Measurements from ENCODE around the gene CAMP. TPM values are rescaled to one million over a fixed set of nuclear protein-coding genes. Genes with fewer than 3 reads are reported as not detected.
A peak's percentile ranks its signal among the peaks of the same experiment; 100 is the strongest.

Gene CAMP
- total and polyA plus RNA-seq, 2 of the 13 experiments (the other 11 are each of a cell fraction or from before 2014, with no cell fraction given) = not detected

- TF ChIP-seq PREB (CRISPR knock-in tag; IDR thresholded peaks at IDR 0.05) (no peak), CAMTA2 (CRISPR knock-in tag; IDR thresholded peaks at IDR 0.05; ENCODE audit: borderline replicate concordance) (no peak; the same call in 1 of the 2 replicates), IKZF1 (IDR thresholded peaks at IDR 0.05) (no peak), KMT2B (CRISPR knock-in tag; IDR thresholded peaks at IDR 0.05) (no peak), KDM3A (CRISPR knock-in tag; IDR thresholded peaks at IDR 0.05; ENCODE audit: low read depth) (no peak), RFX3 (CRISPR knock-in tag; IDR thresholded peaks at IDR 0.05) (no peak), ZFP36L2 (CRISPR knock-in tag; IDR thresholded peaks at IDR 0.05) (no peak), EZH2 (conservative IDR thresholded peaks at IDR 0.05; ENCODE audit: low read depth, low read length) (no peak), TBX3 (IDR thresholded peaks at IDR 0.05; ENCODE audit: borderline replicate concordance) (no peak), FLYWCH1 (CRISPR knock-in tag; IDR thresholded peaks at IDR 0.05) (no peak), ZNF577 (CRISPR knock-in tag; IDR thresholded peaks at IDR 0.05; ENCODE audit: borderline replicate concordance, low read depth) (no peak), IRX3 (CRISPR knock-in tag; IDR thresholded peaks at IDR 0.05; ENCODE audit: borderline replicate concordance, low read depth) (no peak), ZSCAN20 (CRISPR knock-in tag; IDR thresholded peaks at IDR 0.05; ENCODE audit: borderline replicate concordance) (no peak), CCAR2 (optimal IDR thresholded peaks at IDR 0.05; ENCODE audit: low read depth, low read length) (no peak), ZSCAN30 (CRISPR knock-in tag; IDR thresholded peaks at IDR 0.05) (peak; percentile 68; the same call in 1 of the 2 replicates), ZNF264 (CRISPR knock-in tag; IDR thresholded peaks at IDR 0.05) (no peak), MYC (CRISPR knock-in tag; IDR thresholded peaks at IDR 0.05; ENCODE audit: borderline replicate concordance) (peak; percentile 48; the same call in 1 of the 2 replicates), DDIT3 (CRISPR knock-in tag; IDR thresholded peaks at IDR 0.05) (no peak), TMF1 (CRISPR knock-in tag; IDR thresholded peaks at IDR 0.05; ENCODE audit: low read depth) (no peak), ZBTB14 (CRISPR knock-in tag; IDR thresholded peaks at IDR 0.05) (peak; percentile 15; the same call in 1 of the 2 replicates)
- TF ChIP-seq, protein P1, sequence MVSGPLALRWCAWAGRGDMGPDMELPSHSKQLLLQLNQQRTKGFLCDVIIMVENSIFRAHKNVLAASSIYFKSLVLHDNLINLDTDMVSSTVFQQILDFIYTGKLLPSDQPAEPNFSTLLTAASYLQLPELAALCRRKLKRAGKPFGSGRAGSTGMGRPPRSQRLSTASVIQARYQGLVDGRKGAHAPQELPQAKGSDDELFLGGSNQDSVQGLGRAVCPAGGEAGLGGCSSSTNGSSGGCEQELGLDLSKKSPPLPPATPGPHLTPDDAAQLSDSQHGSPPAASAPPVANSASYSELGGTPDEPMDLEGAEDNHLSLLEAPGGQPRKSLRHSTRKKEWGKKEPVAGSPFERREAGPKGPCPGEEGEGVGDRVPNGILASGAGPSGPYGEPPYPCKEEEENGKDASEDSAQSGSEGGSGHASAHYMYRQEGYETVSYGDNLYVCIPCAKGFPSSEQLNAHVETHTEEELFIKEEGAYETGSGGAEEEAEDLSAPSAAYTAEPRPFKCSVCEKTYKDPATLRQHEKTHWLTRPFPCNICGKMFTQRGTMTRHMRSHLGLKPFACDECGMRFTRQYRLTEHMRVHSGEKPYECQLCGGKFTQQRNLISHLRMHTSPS (CRISPR knock-in tag; IDR thresholded peaks at IDR 0.05; ENCODE audit: low read depth) = no peak
- TF ChIP-seq, protein P2, sequence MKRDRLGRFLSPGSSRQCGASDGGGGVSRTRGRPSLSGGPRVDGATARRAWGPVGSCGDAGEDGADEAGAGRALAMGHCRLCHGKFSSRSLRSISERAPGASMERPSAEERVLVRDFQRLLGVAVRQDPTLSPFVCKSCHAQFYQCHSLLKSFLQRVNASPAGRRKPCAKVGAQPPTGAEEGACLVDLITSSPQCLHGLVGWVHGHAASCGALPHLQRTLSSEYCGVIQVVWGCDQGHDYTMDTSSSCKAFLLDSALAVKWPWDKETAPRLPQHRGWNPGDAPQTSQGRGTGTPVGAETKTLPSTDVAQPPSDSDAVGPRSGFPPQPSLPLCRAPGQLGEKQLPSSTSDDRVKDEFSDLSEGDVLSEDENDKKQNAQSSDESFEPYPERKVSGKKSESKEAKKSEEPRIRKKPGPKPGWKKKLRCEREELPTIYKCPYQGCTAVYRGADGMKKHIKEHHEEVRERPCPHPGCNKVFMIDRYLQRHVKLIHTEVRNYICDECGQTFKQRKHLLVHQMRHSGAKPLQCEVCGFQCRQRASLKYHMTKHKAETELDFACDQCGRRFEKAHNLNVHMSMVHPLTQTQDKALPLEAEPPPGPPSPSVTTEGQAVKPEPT (CRISPR knock-in tag; IDR thresholded peaks at IDR 0.05; ENCODE audit: low read depth) = no peak; the same call in 1 of the 2 replicates
- TF ChIP-seq, protein P3, sequence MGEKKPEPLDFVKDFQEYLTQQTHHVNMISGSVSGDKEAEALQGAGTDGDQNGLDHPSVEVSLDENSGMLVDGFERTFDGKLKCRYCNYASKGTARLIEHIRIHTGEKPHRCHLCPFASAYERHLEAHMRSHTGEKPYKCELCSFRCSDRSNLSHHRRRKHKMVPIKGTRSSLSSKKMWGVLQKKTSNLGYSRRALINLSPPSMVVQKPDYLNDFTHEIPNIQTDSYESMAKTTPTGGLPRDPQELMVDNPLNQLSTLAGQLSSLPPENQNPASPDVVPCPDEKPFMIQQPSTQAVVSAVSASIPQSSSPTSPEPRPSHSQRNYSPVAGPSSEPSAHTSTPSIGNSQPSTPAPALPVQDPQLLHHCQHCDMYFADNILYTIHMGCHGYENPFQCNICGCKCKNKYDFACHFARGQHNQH (CRISPR knock-in tag; IDR thresholded peaks at IDR 0.05) = no peak
Measured at GRCh38 chr3:48187579-48188265, 35.6 kb upstream of the CAMP start (continued).

All from HepG2 (cell line).